ENCODE data around the gene DIAPH3.
A peak's percentile ranks its signal among the peaks of the same experiment; 100 is the strongest.

- no peak for TF ChIP-seq CTCF (IDR thresholded peaks at IDR 0.05)
- TF ChIP-seq MAX (IDR thresholded peaks at IDR 0.05; ENCODE audit: low read depth) = peak; percentile 40; the same call in 1 of the 2 replicates
These were observed 386.6 kb downstream of the DIAPH3 start for GRCh38 chr13:59776924-59777690.

Measured in SK-N-SH (cell line).